GM19023 (cell line): Measurements from ENCODE around the gene PYGO1.
A peak's percentile ranks its signal among the peaks of the same experiment; 100 is the strongest.
"Not testable (repeated sequence)": the region's sequence is repeated elsewhere in the genome, so short reads cannot be mapped to it uniquely, and the experiment has no call there.

Source experiments
- ATAC-seq: cut with Tn5 transposase; IDR thresholded peaks from one replicate; pipeline ENCODE4 v1.9.1; 2021; ENCODE audit warnings: mild to moderate bottlenecking, moderate library complexity; ENCODE audit not compliant: unreplicated experiment

Gene PYGO1

GRCh38 chr15:55513152-55513551, 75.0 kb downstream of the PYGO1 start:
- no peak for ATAC-seq

- no peak for ATAC-seq
These were observed 80.6 kb downstream of the PYGO1 start for GRCh38 chr15:55507567-55507966.

GRCh38 chr15:55505407-55505806, 82.7 kb downstream of the PYGO1 start:
- not testable (repeated sequence) for ATAC-seq

- ATAC-seq = no peak
These were observed 89.0 kb downstream of the PYGO1 start for GRCh38 chr15:55499151-55499550.

- ATAC-seq = peak; percentile 100
These were observed 89.8 kb downstream of the PYGO1 start for GRCh38 chr15:55498109-55498938.

GRCh38 chr15:55496716-55497115, 91.4 kb downstream of the PYGO1 start:
- ATAC-seq = no peak

GRCh38 chr15:55494931-55495330, 93.2 kb downstream of the PYGO1 start:
- no peak for ATAC-seq

GRCh38 chr15:55488952-55489600, 99.1 kb downstream of the PYGO1 start:
- ATAC-seq = not testable (repeated sequence)
